AG10803 (cell line): Measurements from ENCODE around the gene COL1A1.

Source experiments
- DNase-seq: peaks from one replicate; pipeline ENCODE4 v3.0.0; 2010; ENCODE audit warnings: low read depth
- H3K4me3 ChIP-seq: 2 replicates; pipeline ENCODE4 v1.5.1; 2011; ENCODE audit warnings: mild to moderate bottlenecking, low read length, control low read depth
- CTCF ChIP-seq: conservative IDR thresholded peaks from 2 replicates; pipeline ENCODE4 v1.5.1; 2011; ENCODE audit warnings: mild to moderate bottlenecking, low read length, control low read depth, inconsistent platforms

COL1A1 gene

DNA sequence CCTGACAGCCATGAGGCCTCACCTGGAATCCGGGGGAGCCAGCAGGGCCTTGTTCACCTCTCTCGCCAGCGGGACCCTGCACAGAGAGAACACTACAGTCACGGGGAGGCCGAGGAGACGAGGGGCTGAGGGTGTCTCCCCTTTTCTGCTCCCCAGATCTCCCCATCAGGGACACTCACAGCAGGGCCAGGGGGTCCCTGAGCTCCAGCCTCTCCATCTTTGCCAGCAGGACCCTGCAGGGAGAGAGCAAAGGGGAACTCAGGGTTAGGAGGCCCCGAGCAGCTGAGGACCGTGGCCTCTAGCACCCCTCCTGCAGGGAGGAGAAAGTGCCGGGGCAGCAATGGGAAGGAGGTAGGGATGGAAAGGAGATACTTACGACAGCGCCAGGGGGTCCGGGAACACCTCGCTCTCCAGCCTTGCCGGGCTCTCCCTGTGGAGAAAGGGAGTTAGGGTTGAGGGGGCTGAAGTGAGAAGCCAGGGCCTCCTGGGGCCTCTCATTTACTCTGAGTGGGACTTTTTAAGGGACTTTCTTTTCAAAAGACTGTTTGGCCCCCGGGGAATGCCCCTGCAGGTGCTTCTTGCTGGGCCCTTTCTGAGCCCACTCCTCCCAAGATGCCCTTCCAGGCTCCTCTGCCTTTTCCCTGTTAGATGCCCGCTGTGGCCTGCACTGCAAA is 8.7 kb downstream of the COL1A1 start:
- H3K4me3 ChIP-seq = peak overlapping the region; percentile 100
- peak; percentile 45 for DNase-seq
- TF ChIP-seq CTCF = 0 out of 2 replicates have a peak, but pooled peaks have one; percentile 13

GRCh38 chr17:50192144-50192617 is 9.2 kb downstream of the COL1A1 start:
- peak overlapping the region; percentile 100 for H3K4me3 ChIP-seq
- TF ChIP-seq CTCF = no peak
- DNase-seq = peak; percentile 56

GRCh38 chr17:50191359-50192143 is 9.9 kb downstream of the COL1A1 start:
- TF ChIP-seq CTCF = no peak
- peak overlapping the region; percentile 100 for H3K4me3 ChIP-seq

DNA sequence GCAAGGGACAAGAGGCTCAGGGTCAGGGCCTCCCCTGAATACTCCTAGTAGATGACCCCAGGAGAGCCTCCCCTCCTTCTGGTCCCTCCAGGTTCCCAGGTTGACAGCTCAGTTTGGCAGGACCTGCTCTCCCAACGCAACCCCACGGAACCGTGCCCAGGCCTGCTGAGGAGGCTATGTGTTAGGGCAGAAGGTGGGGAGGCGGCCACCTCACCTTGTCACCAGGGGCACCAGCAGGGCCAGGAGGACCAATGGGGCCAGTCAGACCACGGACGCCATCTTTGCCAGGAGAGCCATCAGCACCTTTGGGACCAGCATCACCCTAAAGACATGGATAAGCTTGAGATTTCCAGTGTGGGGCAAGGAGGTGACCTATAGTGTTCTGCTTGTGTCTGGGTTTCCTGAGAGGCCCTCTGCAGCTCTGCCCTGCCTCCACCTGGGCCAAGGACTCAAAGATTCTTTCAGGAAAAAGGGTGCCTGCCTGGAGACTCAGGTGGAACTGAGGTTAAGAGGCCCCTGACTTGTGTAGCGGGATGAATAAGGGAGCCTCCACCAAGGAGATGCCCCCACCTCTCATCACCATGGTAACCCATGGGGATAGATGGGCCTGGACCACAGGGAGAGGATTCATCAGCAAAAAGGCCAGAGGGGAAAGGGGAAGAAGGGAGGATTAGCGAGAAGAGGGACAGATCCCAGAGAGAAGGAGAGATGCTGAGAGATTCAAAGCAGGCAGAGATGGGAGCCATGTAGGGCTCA is 10.7 kb downstream of the COL1A1 start:
- no peak for TF ChIP-seq CTCF
- H3K4me3 ChIP-seq = peak overlapping the region; percentile 100
- peak; percentile 84 for DNase-seq

More at GRCh38 chr17:50191359-50192143, 9.9 kb downstream of the COL1A1 start:
- DNase-seq = peak; percentile 72

GRCh38 chr17:50190293-50190602 is 11.2 kb downstream of the COL1A1 start:
- peak overlapping the region; percentile 100 for H3K4me3 ChIP-seq
- DNase-seq = peak; percentile 76
- TF ChIP-seq CTCF = no peak

GRCh38 chr17:50189550-50190292 is 11.7 kb downstream of the COL1A1 start:
- peak overlapping the region; percentile 100 for H3K4me3 ChIP-seq

More at GRCh38 chr17:50189550-50190292, 11.7 kb downstream of the COL1A1 start:
- no peak; the same call in 1 of the 2 replicates for TF ChIP-seq CTCF
- DNase-seq = peak; percentile 83
